Activated CD4-positive, alpha-beta memory T cell treated with anti-CD3 and anti-CD28 coated beads, Interleukin-2, amount 10 ng/mL, durations not matched to agents 7 days and 5 days (primary cell): Measurements from ENCODE around the gene PLK1. TPM values are rescaled to one million over a fixed set of nuclear protein-coding genes. Genes with fewer than 3 reads are reported as not detected.
"Not testable (repeated sequence)": the region's sequence is repeated elsewhere in the genome, so short reads cannot be mapped to it uniquely, and the experiment has no call there.

Experiments used
- CTCF ChIA-PET: fragments of 350-600 bp; sonication (Branson Sonifier 250); formaldehyde crosslinking; loops from one replicate; lab custom pipeline; 2021; ENCODE audit warnings: antibody characterized with exemption, inconsistent platforms; lab: Charles Lee
- POLR2A ChIA-PET: fragments of 350-600 bp; sonication (Branson Sonifier 250); formaldehyde crosslinking; loops from one replicate; lab custom pipeline; 2021; ENCODE audit warnings: antibody characterized with exemption; lab: Charles Lee
- DNase-seq: peaks from one replicate; pipeline ENCODE4 v3.0.0-alpha.2; 2020
- H3K27ac Mint-ChIP-seq: one replicate; pipeline ENCODE4 v1.8.0; 2021; ENCODE audit warnings: mild to moderate bottlenecking, mixed read lengths
- H3K27me3 Mint-ChIP-seq: one replicate; pipeline ENCODE4 v1.8.0; 2021; ENCODE audit warnings: mixed read lengths
- H3K36me3 Mint-ChIP-seq: one replicate; pipeline ENCODE4 v1.8.0; 2021; ENCODE audit warnings: low read depth, mixed read lengths
- H3K4me1 Mint-ChIP-seq: one replicate; pipeline ENCODE4 v1.8.0; 2021; ENCODE audit warnings: mixed read lengths
- H3K4me3 Mint-ChIP-seq: one replicate; pipeline ENCODE4 v1.8.0; 2021; ENCODE audit warnings: mild to moderate bottlenecking, mixed read lengths
- H3K9me3 Mint-ChIP-seq: one replicate; pipeline ENCODE4 v1.8.0; 2021; ENCODE audit warnings: mixed read lengths
- total RNA-seq, 2 experiments: library from RNA; stranded (reverse); gene quantifications; one replicate each; pipeline ENCODE4 v1.2.3, GENCODE V29; 2021

Gene PLK1
- total RNA-seq, 2 experiments from 2014 or later, result 102 to 104 TPM

GRCh38 chr16:23701045-23701444, 22.4 kb downstream of the PLK1 start:
- H3K4me3 Mint-ChIP-seq, result no peak overlapping the region
- peaks cover 3% of the 10 kb centered on the region for H3K36me3 Mint-ChIP-seq
- peaks cover 3% of the 10 kb centered on the region for H3K9me3 Mint-ChIP-seq
- POLR2A ChIA-PET, result no interaction called here
- peaks cover 6% of the 10 kb centered on the region for H3K27me3 Mint-ChIP-seq
- no peak for DNase-seq
- CTCF ChIA-PET, result no interaction called here
- H3K4me1 Mint-ChIP-seq, result peaks cover 13% of the 10 kb centered on the region
- no peak overlapping the region for H3K27ac Mint-ChIP-seq

- Mint-ChIP-seq H3K4me1 (peaks cover 13% of the 10 kb centered on the region), H3K4me3 (no peak overlapping the region), H3K36me3 (peaks cover 3% of the 10 kb centered on the region), H3K27ac (no peak overlapping the region), H3K9me3 (peaks cover 3% of the 10 kb centered on the region), H3K27me3 (peaks cover 6% of the 10 kb centered on the region)
- ChIA-PET POLR2A (no interaction called here), CTCF (interaction anchor here (0.8 to 1.1 kb wide), 2 partner anchors 24 to 26 kb away, joined by 3 read pairs; partner anchors contain the start of gene PLK1)
- DNase-seq, result no peak
Measured at GRCh38 chr16:23702951-23703350, 24.3 kb downstream of the PLK1 start.

- peaks cover 3% of the 10 kb centered on the region for H3K36me3 Mint-ChIP-seq
- peaks cover 11% of the 10 kb centered on the region for H3K9me3 Mint-ChIP-seq
- no peak overlapping the region for H3K27ac Mint-ChIP-seq
- no peaks in the 10 kb centered on the region for H3K4me1 Mint-ChIP-seq
- DNase-seq, result no peak
- H3K4me3 Mint-ChIP-seq, result no peak overlapping the region
- POLR2A ChIA-PET, result no interaction called here
- CTCF ChIA-PET, result interaction anchor here (0.6 kb wide), 1 partner anchor 1606 kb away, joined by 3 read pairs; no protein-coding TSS in a partner anchor
- H3K27me3 Mint-ChIP-seq, result peaks cover 8% of the 10 kb centered on the region
Measured at GRCh38 chr16:23704772-23705516, 26.3 kb downstream of the PLK1 start.

GRCh38 chr16:23705517-23705902, 26.8 kb downstream of the PLK1 start:
- H3K27ac Mint-ChIP-seq, result no peak overlapping the region
- CTCF ChIA-PET, result interaction anchor here (0.6 kb wide), 1 partner anchor 1607 kb away, joined by 3 read pairs; no protein-coding TSS in a partner anchor
- peaks cover 16% of the 10 kb centered on the region for H3K9me3 Mint-ChIP-seq
- no peaks in the 10 kb centered on the region for H3K4me1 Mint-ChIP-seq
- H3K27me3 Mint-ChIP-seq, result peaks cover 14% of the 10 kb centered on the region
- POLR2A ChIA-PET, result no interaction called here
- peaks cover 3% of the 10 kb centered on the region for H3K36me3 Mint-ChIP-seq
- no peak for DNase-seq
- no peak overlapping the region for H3K4me3 Mint-ChIP-seq

- Mint-ChIP-seq H3K4me3 (no peak overlapping the region), H3K27me3 (peaks cover 22% of the 10 kb centered on the region), H3K4me1 (no peaks in the 10 kb centered on the region), H3K27ac (no peak overlapping the region), H3K9me3 (peaks cover 16% of the 10 kb centered on the region), H3K36me3 (peaks cover 3% of the 10 kb centered on the region)
- CTCF ChIA-PET, result no interaction called here
- no peak for DNase-seq
- POLR2A ChIA-PET, result no interaction called here
Measured at GRCh38 chr16:23706439-23706838, 27.8 kb downstream of the PLK1 start.

GRCh38 chr16:23709536-23709935, 30.8 kb downstream of the PLK1 start:
- Mint-ChIP-seq H3K36me3 (no peaks in the 10 kb centered on the region), H3K4me1 (peaks cover 3% of the 10 kb centered on the region), H3K9me3 (peaks cover 13% of the 10 kb centered on the region), H3K27ac (no peak overlapping the region), H3K27me3 (peaks cover 37% of the 10 kb centered on the region), H3K4me3 (no peak overlapping the region)
- CTCF ChIA-PET, result no interaction called here
- DNase-seq, result no peak
- POLR2A ChIA-PET, result no interaction called here

GRCh38 chr16:23710008-23710407, 31.3 kb downstream of the PLK1 start:
- DNase-seq, result no peak
- Mint-ChIP-seq H3K27ac (no peak overlapping the region), H3K36me3 (no peaks in the 10 kb centered on the region), H3K27me3 (peaks cover 40% of the 10 kb centered on the region), H3K4me1 (peaks cover 3% of the 10 kb centered on the region), H3K4me3 (no peak overlapping the region), H3K9me3 (peaks cover 13% of the 10 kb centered on the region)
- ChIA-PET POLR2A (no interaction called here), CTCF (no interaction called here)

- Mint-ChIP-seq H3K4me1 (peaks cover 3% of the 10 kb centered on the region), H3K4me3 (no peak overlapping the region), H3K27me3 (peaks cover 41% of the 10 kb centered on the region), H3K9me3 (peaks cover 13% of the 10 kb centered on the region), H3K36me3 (no peaks in the 10 kb centered on the region), H3K27ac (no peak overlapping the region)
- DNase-seq, result no peak
- CTCF ChIA-PET, result no interaction called here
- POLR2A ChIA-PET, result no interaction called here
Measured at GRCh38 chr16:23710504-23710903, 31.8 kb downstream of the PLK1 start.

GRCh38 chr16:23711785-23712184, 33.1 kb downstream of the PLK1 start:
- CTCF ChIA-PET, result no interaction called here
- POLR2A ChIA-PET, result no interaction called here
- no peaks in the 10 kb centered on the region for H3K36me3 Mint-ChIP-seq
- H3K27me3 Mint-ChIP-seq, result peaks cover 47% of the 10 kb centered on the region
- peaks cover 13% of the 10 kb centered on the region for H3K9me3 Mint-ChIP-seq
- DNase-seq, result no peak
- H3K27ac Mint-ChIP-seq, result no peak overlapping the region
- H3K4me1 Mint-ChIP-seq, result peaks cover 3% of the 10 kb centered on the region
- H3K4me3 Mint-ChIP-seq, result no peak overlapping the region

GRCh38 chr16:23712976-23713375, 34.3 kb downstream of the PLK1 start, which contains the start of gene ERN2:
ERN2 (minus strand) TSS chr16:23713222; CDS start chr16:23713187, 35 bp downstream.
- Mint-ChIP-seq H3K9me3 (peaks cover 13% of the 10 kb centered on the region), H3K27me3 (peaks cover 55% of the 10 kb centered on the region), H3K4me3 (no peak within 1 kb of the TSS), H3K4me1 (peaks cover 3% of the 10 kb centered on the region), H3K36me3 (no peaks in the 10 kb centered on the region), H3K27ac (no peak within 1 kb of the TSS)
- ChIA-PET POLR2A (no interaction called here), CTCF (no interaction called here)
- DNase-seq, result no peak

- Mint-ChIP-seq H3K9me3 (no peaks in the 10 kb centered on the region), H3K4me3 (no peak overlapping the region), H3K27me3 (peaks cover 49% of the 10 kb centered on the region), H3K4me1 (peaks cover 3% of the 10 kb centered on the region), H3K27ac (no peak overlapping the region), H3K36me3 (no peaks in the 10 kb centered on the region)
- POLR2A ChIA-PET, result no interaction called here
- no peak for DNase-seq
- CTCF ChIA-PET, result no interaction called here
Measured at GRCh38 chr16:23716484-23716883, 37.8 kb downstream of the PLK1 start.

- POLR2A ChIA-PET, H3K36me3 Mint-ChIP-seq, H3K4me3 Mint-ChIP-seq, H3K27ac Mint-ChIP-seq, H3K4me1 Mint-ChIP-seq, DNase-seq, CTCF ChIA-PET, H3K9me3 Mint-ChIP-seq: not testable (repeated sequence)
- peaks cover 21% of the 10 kb centered on the region for H3K27me3 Mint-ChIP-seq
Measured at GRCh38 chr16:23722613-23723240, 44.0 kb downstream of the PLK1 start.

- Mint-ChIP-seq H3K27ac (no peak overlapping the region), H3K4me3 (no peak overlapping the region), H3K4me1 (peaks cover 3% of the 10 kb centered on the region), H3K36me3 (peaks cover 3% of the 10 kb centered on the region), H3K27me3 (peaks cover 15% of the 10 kb centered on the region), H3K9me3 (peaks cover 4% of the 10 kb centered on the region)
- ChIA-PET POLR2A (no interaction called here), CTCF (no interaction called here)
- DNase-seq, result no peak
Measured at GRCh38 chr16:23724096-23724784, 45.6 kb downstream of the PLK1 start.
